Right ventricle myocardium superior (tissue), 1 donor: ENCODE data around the gene RBM19. TPM values are rescaled to one million over a fixed set of nuclear protein-coding genes. Genes with fewer than 3 reads are reported as not detected.

Source experiments
- ATAC-seq: fragments of 200-7000 bp; cut with Tn5 transposase; one replicate; pipeline ENCODE4 v1.9.1; 2020; ENCODE audit warnings: mild to moderate bottlenecking; ENCODE audit not compliant: poor library complexity
- DNase-seq: peaks from one replicate; pipeline ENCODE4 v3.0.0-alpha.2; 2020
- intact Hi-C: fragments of 100-400 bp; cut with DNase I; formaldehyde crosslinking; loops from one replicate; pipeline ENCODE4 v1.11.2; 2022
- total RNA-seq: library from RNA; stranded (reverse); fragmentation: NEBNext Ultra II Directional; extraction: Animal tissue kit (Norgen Biotek cat#: 25700); gene quantifications from one replicate; pipeline ENCODE4 v1.2.1, GENCODE V29; 2021
- donor health status: DM: no; HTN: yes; CAD: no; lungs with severe emphysema.

The RBM19 gene
- total RNA-seq, 1 donor from 2014 or later = 17.2 TPM

GRCh38 chr12:113939867-113940266 lies 26.3 kb downstream of the RBM19 start:
- no peak for DNase-seq
- intact Hi-C loops = no loop called here
- ATAC-seq = no peak

- no peak for ATAC-seq
- DNase-seq = no peak
- intact Hi-C loops = no loop called here
Observed at GRCh38 chr12:113938471-113938870, 27.7 kb downstream of the RBM19 start.

- no peak for DNase-seq
- intact Hi-C loops = no loop called here
- ATAC-seq = no peak
Observed at GRCh38 chr12:113936460-113936859, 29.7 kb downstream of the RBM19 start.

GRCh38 chr12:113935459-113935858 lies 30.7 kb downstream of the RBM19 start:
- ATAC-seq = no peak
- DNase-seq = no peak
- intact Hi-C loops = no loop called here

- no peak for DNase-seq
- intact Hi-C loops = no loop called here
- ATAC-seq = no peak
Observed at GRCh38 chr12:113934946-113935345, 31.2 kb downstream of the RBM19 start.

- no peak for DNase-seq
- ATAC-seq = no peak
- intact Hi-C loops = no loop called here
Observed at GRCh38 chr12:113934060-113934814, 31.9 kb downstream of the RBM19 start.

- intact Hi-C loops = no loop called here
- DNase-seq (peak; percentile 57), ATAC-seq (peak; percentile 34)
Observed at GRCh38 chr12:113933201-113933786, 32.8 kb downstream of the RBM19 start.

GRCh38 chr12:113932381-113933196 lies 33.5 kb downstream of the RBM19 start:
- peak; percentile 61 for DNase-seq
- intact Hi-C loops = no loop called here
- peak; percentile 54 for ATAC-seq

GRCh38 chr12:113931517-113931916 lies 34.6 kb downstream of the RBM19 start:
- DNase-seq (no peak), ATAC-seq (no peak)
- intact Hi-C loops = no loop called here

- intact Hi-C loops = no loop called here
- ATAC-seq = no peak
- no peak for DNase-seq
Observed at GRCh38 chr12:113930249-113930648, 35.9 kb downstream of the RBM19 start.

- ATAC-seq = no peak
- no peak for DNase-seq
- intact Hi-C loops = no loop called here
Observed at GRCh38 chr12:113929312-113929989, 36.7 kb downstream of the RBM19 start.

GRCh38 chr12:113926788-113927187 lies 39.3 kb downstream of the RBM19 start:
- ATAC-seq = no peak
- intact Hi-C loops = no loop called here

GRCh38 chr12:113924341-113924740 lies 41.8 kb downstream of the RBM19 start:
- DNase-seq = no peak
- intact Hi-C loops = no loop called here
- ATAC-seq = no peak

More at GRCh38 chr12:113926788-113927187, 39.3 kb downstream of the RBM19 start:
- no peak for DNase-seq

- ATAC-seq (no peak), DNase-seq (no peak)
- intact Hi-C loops = no loop called here
Observed at GRCh38 chr12:113923251-113923650, 42.9 kb downstream of the RBM19 start.

- DNase-seq (no peak), ATAC-seq (no peak)
- intact Hi-C loops = no loop called here
Observed at GRCh38 chr12:113921430-113921829, 44.7 kb downstream of the RBM19 start.

GRCh38 chr12:113919791-113920190 lies 46.3 kb downstream of the RBM19 start:
- intact Hi-C loops = loop anchor here (10.0 kb wide), 1 partner anchor 605 kb away; no protein-coding TSS in a partner anchor
- DNase-seq = no peak
- ATAC-seq = no peak

GRCh38 chr12:113918306-113918705 lies 47.8 kb downstream of the RBM19 start:
- ATAC-seq = no peak
- no peak for DNase-seq
- intact Hi-C loops = loop anchor here (10.0 kb wide), 1 partner anchor 604 kb away; no protein-coding TSS in a partner anchor

GRCh38 chr12:113917393-113917792 lies 48.7 kb downstream of the RBM19 start:
- no peak for ATAC-seq
- intact Hi-C loops = loop anchor here (10.0 kb wide), 1 partner anchor 603 kb away; no protein-coding TSS in a partner anchor
- DNase-seq = no peak

- intact Hi-C loops = loop anchor here (10.0 kb wide), 1 partner anchor 600 kb away; no protein-coding TSS in a partner anchor
- DNase-seq (no peak), ATAC-seq (no peak)
Observed at GRCh38 chr12:113914806-113915205, 51.3 kb downstream of the RBM19 start.
